WTC11 (cell line): Measurements from ENCODE around the gene RTEL1. TPM values are rescaled to one million over a fixed set of nuclear protein-coding genes. Genes with fewer than 3 reads are reported as not detected.
A peak's percentile ranks its signal among the peaks of the same experiment; 100 is the strongest.
"Not testable (repeated sequence)": the region's sequence is repeated elsewhere in the genome, so short reads cannot be mapped to it uniquely, and the experiment has no call there.

Experiments
- ATAC-seq: fragments of 200-7000 bp; cut with Tn5 transposase; 2 replicates; pipeline ENCODE4 v1.10.0; 2021; ENCODE audit warnings: mild to moderate bottlenecking, moderate library complexity
- CTCF ChIA-PET: fragments of 300-600 bp; sonication (Branson Sonifier 250); formaldehyde crosslinking; loops from one replicate; lab custom pipeline; 2021; ENCODE audit warnings: antibody characterized with exemption; lab: Charles Lee
- POLR2A ChIA-PET: fragments of 350-600 bp; sonication (Branson Sonifier 250); formaldehyde crosslinking; loops from one replicate; lab custom pipeline; 2021; ENCODE audit warnings: antibody characterized with exemption; lab: Charles Lee
- DNase-seq: peaks from one replicate; pipeline ENCODE4 v3.0.0; 2021; ENCODE audit warnings: low spot score
- H3K27ac Mint-ChIP-seq: 2 replicates; pipeline ENCODE4 v1.8.0; 2021; ENCODE audit warnings: mixed read lengths
- H3K27me3 Mint-ChIP-seq: 2 replicates; pipeline ENCODE4 v1.8.0; 2021; ENCODE audit warnings: low read depth, mild to moderate bottlenecking, moderate library complexity, mixed read lengths
- H3K36me3 Mint-ChIP-seq: 2 replicates; pipeline ENCODE4 v1.8.0; 2021; ENCODE audit warnings: mixed read lengths
- H3K4me1 Mint-ChIP-seq: 2 replicates; pipeline ENCODE4 v1.8.0; 2022; ENCODE audit warnings: mixed read lengths
- H3K4me3 Mint-ChIP-seq: 2 replicates; pipeline ENCODE4 v1.8.0; 2021; ENCODE audit warnings: mild to moderate bottlenecking, moderate library complexity, mixed read lengths
- H3K9me3 Mint-ChIP-seq: 2 replicates; pipeline ENCODE4 v1.8.0; 2021; ENCODE audit warnings: mixed read lengths
- ATF2 ChIP-seq: sonication (generic); formaldehyde crosslinking; IDR thresholded peaks from 2 replicates; pipeline ENCODE4 v1.8.1; 2022; ENCODE audit warnings: low read depth, missing genetic modification reagents, borderline replicate concordance
- CREB1 ChIP-seq: sonication (generic); formaldehyde crosslinking; IDR thresholded peaks from 2 replicates; pipeline ENCODE4 v1.8.0; 2023; ENCODE audit warnings: mild to moderate bottlenecking, missing genetic modification reagents
- ERG ChIP-seq: fragments of 250-450 bp; sonication (Bioruptor Pico); IDR thresholded peaks from 2 replicates; pipeline ENCODE4 v1.8.0; 2021; ENCODE audit warnings: mild to moderate bottlenecking
- ETV6 ChIP-seq: sonication (generic); formaldehyde crosslinking; IDR thresholded peaks from 2 replicates; pipeline ENCODE4 v1.8.1; 2022; ENCODE audit warnings: mild to moderate bottlenecking, missing genetic modification reagents
- MXD4 ChIP-seq: fragments of 250-450 bp; sonication (Bioruptor Pico); IDR thresholded peaks from 2 replicates; pipeline ENCODE4 v1.8.0; 2021; ENCODE audit warnings: mild to moderate bottlenecking, moderate library complexity, borderline replicate concordance
- PRRX2 ChIP-seq: fragments of 250-450 bp; sonication (Bioruptor Pico); IDR thresholded peaks from 2 replicates; pipeline ENCODE4 v1.8.0; 2021; ENCODE audit warnings: mild to moderate bottlenecking
- TEAD1 ChIP-seq: sonication (generic); formaldehyde crosslinking; IDR thresholded peaks from 2 replicates; pipeline ENCODE4 v1.8.0; 2022; ENCODE audit warnings: mild to moderate bottlenecking, missing genetic modification reagents
- ZNF219 ChIP-seq: sonication (generic); formaldehyde crosslinking; IDR thresholded peaks from 2 replicates; pipeline ENCODE4 v1.8.0; 2023; ENCODE audit warnings: missing genetic modification reagents, mild to moderate bottlenecking, borderline replicate concordance
- ZNF232 ChIP-seq: sonication (generic); formaldehyde crosslinking; IDR thresholded peaks from 2 replicates; pipeline ENCODE4 v1.8.0; 2022; ENCODE audit warnings: mild to moderate bottlenecking, missing genetic modification reagents
- total RNA-seq: library from RNA; stranded (reverse); gene quantifications from 3 replicates; pipeline ENCODE4 v1.2.3, GENCODE V29; 2021
- TF ChIP-seq, protein P1 (sequence below): sonication (generic); formaldehyde crosslinking; IDR thresholded peaks from 2 replicates; pipeline ENCODE4 v1.8.1; 2022; ENCODE audit warnings: mild to moderate bottlenecking, moderate library complexity, missing genetic modification reagents
- TF ChIP-seq, protein P2 (sequence below): fragments of 250-450 bp; sonication (Bioruptor Pico); conservative IDR thresholded peaks from 2 replicates; pipeline ENCODE4 v1.9.0; 2021; ENCODE audit warnings: mild to moderate bottlenecking
- TF ChIP-seq, protein P3 (sequence below): sonication (generic); formaldehyde crosslinking; IDR thresholded peaks from 2 replicates; pipeline ENCODE4 v1.8.1; 2023; ENCODE audit warnings: mild to moderate bottlenecking, moderate library complexity, missing genetic modification reagents
- TF ChIP-seq, protein P4 (sequence below): sonication (generic); formaldehyde crosslinking; conservative IDR thresholded peaks from 2 replicates; pipeline ENCODE4 v1.8.1; 2022; ENCODE audit warnings: mild to moderate bottlenecking, missing genetic modification reagents

RTEL1 gene
- total RNA-seq, 1 experiment from 2014 or later: 44.9 TPM

DNA sequence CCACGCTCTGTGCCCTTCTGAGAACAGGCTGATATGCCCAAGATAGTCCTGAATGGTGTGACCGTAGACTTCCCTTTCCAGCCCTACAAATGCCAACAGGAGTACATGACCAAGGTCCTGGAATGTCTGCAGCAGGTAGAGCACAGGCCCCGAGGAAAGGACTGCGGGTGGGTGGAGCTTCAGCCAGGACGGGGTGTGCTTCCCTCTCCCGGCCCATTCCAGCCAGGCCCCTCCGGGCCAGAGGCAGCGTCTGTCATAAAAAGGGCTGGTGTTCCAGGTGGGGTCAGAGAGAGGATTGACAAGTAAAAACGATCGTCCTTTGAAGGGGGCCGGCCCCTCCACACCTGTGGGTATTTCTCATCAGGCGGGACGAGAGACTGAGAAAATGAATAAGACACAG lies 1.3 kb downstream of the RTEL1 start:
- ChIA-PET CTCF (interaction anchor here (1.0 to 1.1 kb wide), 2 partner anchors 86 to 116 kb away, joined by 4 read pairs; no protein-coding TSS in a partner anchor), POLR2A (no interaction called here)
- Mint-ChIP-seq H3K4me3 (peak overlapping the region; percentile 89), H3K4me1 (peaks cover 16% of the 10 kb centered on the region), H3K9me3 (no peaks in the 10 kb centered on the region), H3K27me3 (no peaks in the 10 kb centered on the region), H3K36me3 (peaks cover 3% of the 10 kb centered on the region; the same call in 1 of the 2 replicates), H3K27ac (no peak overlapping the region)
- TF ChIP-seq, protein P1, sequence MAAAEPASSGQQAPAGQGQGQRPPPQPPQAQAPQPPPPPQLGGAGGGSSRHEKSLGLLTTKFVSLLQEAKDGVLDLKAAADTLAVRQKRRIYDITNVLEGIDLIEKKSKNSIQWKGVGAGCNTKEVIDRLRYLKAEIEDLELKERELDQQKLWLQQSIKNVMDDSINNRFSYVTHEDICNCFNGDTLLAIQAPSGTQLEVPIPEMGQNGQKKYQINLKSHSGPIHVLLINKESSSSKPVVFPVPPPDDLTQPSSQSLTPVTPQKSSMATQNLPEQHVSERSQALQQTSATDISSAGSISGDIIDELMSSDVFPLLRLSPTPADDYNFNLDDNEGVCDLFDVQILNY (CRISPR knock-in tag): no peak
- TF ChIP-seq ERG (CRISPR knock-in tag) (no peak), ZNF219 (CRISPR knock-in tag) (no peak), PRRX2 (no peak), ETV6 (CRISPR knock-in tag) (no peak)
- TF ChIP-seq, protein P2, sequence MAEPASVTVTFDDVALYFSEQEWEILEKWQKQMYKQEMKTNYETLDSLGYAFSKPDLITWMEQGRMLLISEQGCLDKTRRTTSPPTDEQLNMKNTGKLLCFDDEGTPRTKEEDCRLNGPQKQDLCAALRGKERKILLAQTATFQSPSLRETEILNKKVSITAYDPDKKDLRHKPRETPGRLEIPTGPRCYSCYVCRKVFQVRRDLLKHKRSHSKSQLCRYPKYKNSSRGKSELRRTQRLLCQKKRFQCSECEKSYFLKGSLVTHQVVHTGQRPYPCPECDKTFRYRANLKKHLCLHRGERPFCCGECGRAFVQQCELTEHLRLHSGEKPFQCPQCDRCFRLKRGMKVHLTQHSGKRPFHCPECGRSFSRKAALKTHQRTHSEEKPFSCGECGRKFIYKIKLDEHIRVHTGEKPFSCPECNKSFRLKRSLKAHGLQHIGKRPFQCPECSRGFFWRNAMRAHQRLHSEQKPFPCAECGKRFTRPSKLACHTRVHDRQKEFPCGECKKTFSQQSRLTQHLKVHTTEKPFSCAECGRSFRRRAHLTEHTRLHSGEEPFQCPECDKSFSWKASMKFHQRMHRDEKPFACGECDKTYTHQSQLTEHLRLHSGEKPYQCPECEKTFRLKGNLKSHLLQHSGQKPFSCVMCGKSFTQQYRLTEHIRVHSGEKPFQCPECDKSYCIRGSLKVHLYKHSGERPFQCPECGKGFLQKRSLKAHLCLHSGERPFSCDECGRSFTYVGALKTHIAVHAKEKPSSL (CRISPR knock-in tag): no peak
- ATAC-seq (no peak), DNase-seq (no peak)

DNA sequence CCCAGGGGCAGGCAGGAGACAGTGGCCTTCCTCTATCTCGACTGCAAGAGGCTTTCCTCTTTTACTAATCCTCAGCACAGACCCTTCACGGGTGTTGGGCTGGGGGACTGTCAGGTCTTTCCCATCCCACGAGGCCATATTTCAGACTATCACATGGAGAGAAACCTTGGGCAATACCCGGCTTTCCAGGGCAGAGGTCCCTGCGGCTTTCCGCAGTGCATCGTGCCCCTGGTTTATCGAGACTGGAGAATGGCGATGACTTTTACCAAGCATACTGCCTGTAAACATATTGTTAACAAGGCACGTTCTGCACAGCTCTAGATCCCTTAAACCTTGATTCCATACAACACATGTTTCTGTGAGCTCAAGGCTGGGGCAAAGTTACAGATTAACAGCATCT lies 2.1 kb downstream of the RTEL1 start:
- DNase-seq, POLR2A ChIA-PET, H3K27me3 Mint-ChIP-seq, CTCF ChIA-PET, H3K36me3 Mint-ChIP-seq, ATAC-seq, H3K9me3 Mint-ChIP-seq, H3K27ac Mint-ChIP-seq: not testable (repeated sequence)
- Mint-ChIP-seq H3K4me1 (peaks cover 12% of the 10 kb centered on the region), H3K4me3 (peak overlapping the region; percentile 89)

GRCh38 chr20:63660622-63661021 lies 2.5 kb downstream of the RTEL1 start:
- no peak for TF ChIP-seq ATF2 (CRISPR knock-in tag)
- Mint-ChIP-seq H3K36me3 (peaks cover 3% of the 10 kb centered on the region; the same call in 1 of the 2 replicates), H3K27me3 (no peaks in the 10 kb centered on the region), H3K27ac (no peak overlapping the region), H3K4me1 (peaks cover 12% of the 10 kb centered on the region), H3K4me3 (no peak overlapping the region; the same call in 1 of the 2 replicates), H3K9me3 (no peaks in the 10 kb centered on the region)
- CTCF ChIA-PET: no interaction called here
- no peak for ATAC-seq
- DNase-seq: no peak
- POLR2A ChIA-PET: no interaction called here

GRCh38 chr20:63661108-63661507 lies 3.0 kb downstream of the RTEL1 start:
- DNase-seq (no peak), ATAC-seq (no peak)
- TF ChIP-seq CREB1 (no peak), TEAD1 (CRISPR knock-in tag) (no peak), MXD4 (CRISPR knock-in tag) (no peak), ZNF232 (CRISPR knock-in tag) (no peak)
- TF ChIP-seq, protein P3, sequence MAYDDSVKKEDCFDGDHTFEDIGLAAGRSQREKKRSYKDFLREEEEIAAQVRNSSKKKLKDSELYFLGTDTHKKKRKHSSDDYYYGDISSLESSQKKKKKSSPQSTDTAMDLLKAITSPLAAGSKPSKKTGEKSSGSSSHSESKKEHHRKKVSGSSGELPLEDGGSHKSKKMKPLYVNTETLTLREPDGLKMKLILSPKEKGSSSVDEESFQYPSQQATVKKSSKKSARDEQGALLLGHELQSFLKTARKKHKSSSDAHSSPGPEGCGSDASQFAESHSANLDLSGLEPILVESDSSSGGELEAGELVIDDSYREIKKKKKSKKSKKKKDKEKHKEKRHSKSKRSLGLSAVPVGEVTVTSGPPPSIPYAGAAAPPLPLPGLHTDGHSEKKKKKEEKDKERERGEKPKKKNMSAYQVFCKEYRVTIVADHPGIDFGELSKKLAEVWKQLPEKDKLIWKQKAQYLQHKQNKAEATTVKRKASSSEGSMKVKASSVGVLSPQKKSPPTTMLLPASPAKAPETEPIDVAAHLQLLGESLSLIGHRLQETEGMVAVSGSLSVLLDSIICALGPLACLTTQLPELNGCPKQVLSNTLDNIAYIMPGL (CRISPR knock-in tag): no peak
- TF ChIP-seq, protein P4, sequence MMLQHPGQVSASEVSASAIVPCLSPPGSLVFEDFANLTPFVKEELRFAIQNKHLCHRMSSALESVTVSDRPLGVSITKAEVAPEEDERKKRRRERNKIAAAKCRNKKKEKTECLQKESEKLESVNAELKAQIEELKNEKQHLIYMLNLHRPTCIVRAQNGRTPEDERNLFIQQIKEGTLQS (CRISPR knock-in tag): no peak
- H3K9me3 Mint-ChIP-seq: no peaks in the 10 kb centered on the region
- H3K4me1 Mint-ChIP-seq: peaks cover 12% of the 10 kb centered on the region
- no peak overlapping the region for H3K27ac Mint-ChIP-seq
- H3K4me3 Mint-ChIP-seq: no peak overlapping the region
- CTCF ChIA-PET: no interaction called here
- H3K36me3 Mint-ChIP-seq: peaks cover 7% of the 10 kb centered on the region; the same call in 1 of the 2 replicates
- H3K27me3 Mint-ChIP-seq: no peaks in the 10 kb centered on the region
- POLR2A ChIA-PET: no interaction called here
